GM18907 (cell line): Measurements from ENCODE around the gene NCAM2.

Source experiments
- ATAC-seq: cut with Tn5 transposase; IDR thresholded peaks from one replicate; pipeline ENCODE4 v1.9.1; 2021; ENCODE audit warnings: mild to moderate bottlenecking, moderate library complexity; ENCODE audit not compliant: unreplicated experiment

NCAM2 gene

DNA sequence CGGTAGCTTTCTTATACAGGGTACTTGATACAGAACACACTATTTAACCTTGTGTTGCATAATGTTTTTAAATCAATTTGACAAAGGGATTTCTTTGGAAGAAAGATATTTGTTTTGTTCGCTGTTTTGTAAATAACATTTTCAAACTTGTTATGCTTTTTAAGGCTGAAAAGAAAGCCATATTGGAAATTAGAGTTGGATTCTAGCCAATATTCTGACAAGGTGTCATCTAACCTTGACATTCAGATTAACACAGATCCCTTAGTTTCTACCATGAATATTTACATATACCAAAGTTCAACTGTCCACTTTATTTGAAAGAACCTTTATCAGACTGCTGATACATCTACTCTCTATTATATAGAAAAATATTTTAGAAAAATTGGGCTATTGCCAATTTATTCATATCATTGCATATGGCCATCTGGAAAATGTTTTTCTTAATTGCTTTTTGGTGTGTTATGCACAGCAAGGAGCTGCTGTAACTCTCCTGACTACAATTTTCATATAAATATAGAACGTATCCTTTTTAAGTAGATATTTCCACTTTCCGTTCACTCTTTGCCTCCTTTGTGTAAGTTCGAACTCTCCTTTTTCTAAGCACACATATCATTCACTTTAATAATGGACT lies 206.3 kb downstream of the NCAM2 start:
- ATAC-seq = no peak

DNA sequence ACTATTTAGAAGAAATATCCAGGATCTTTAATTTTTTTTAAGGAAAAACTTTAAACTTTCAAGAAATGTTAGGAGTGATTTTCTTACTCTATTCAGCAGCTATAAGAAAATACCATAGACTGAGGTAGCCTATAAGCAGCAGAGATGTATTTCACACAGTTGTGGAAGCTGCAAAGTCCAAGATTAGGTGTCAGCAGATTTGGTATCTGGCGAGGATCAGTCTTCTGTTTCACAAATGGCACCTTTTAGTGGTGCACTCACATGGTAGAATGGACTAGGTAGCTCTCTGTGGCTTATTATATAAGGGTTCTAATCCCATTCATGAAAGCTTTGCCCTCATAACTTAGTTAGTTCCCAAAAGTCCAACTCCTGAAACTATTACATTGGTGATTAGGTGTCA lies 207.4 kb downstream of the NCAM2 start:
- ATAC-seq = no peak

DNA sequence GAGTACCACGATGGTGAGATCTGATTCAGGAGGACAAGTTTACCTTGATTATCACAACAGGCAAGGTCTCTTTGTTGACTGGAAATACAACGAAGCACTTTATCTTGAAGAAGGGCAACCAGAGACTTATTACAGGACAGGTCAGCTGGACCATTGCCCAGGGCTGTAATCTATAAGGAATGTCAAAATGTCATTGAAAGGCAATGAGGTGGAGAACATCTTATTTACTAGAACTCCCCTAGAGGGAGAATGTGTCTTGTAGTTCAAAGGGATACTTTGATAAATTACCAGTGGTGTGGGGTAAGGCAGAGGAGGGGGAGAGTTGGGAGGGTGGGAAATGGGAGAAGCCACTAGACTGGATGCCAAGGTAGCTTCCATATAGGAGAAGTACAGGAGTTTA lies 212.3 kb downstream of the NCAM2 start:
- no peak for ATAC-seq

DNA sequence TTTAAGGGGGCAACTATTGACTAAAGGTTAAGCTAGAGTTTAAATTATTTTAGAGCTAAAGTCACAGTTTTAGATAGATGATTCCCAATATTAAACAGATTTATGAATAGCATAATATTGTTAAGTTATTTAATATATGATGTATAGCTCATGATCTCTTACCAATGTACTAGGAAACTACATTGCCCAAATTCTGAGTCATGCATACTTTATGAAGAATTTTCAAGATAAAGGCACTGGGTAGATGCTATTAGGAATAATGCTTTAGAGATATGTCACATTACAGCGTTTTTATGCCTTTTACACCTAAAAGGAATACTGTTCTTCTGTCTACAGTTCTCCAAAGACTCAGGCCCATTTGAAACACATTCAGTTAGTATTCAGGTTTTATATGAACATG lies 215.1 kb downstream of the NCAM2 start:
- no peak for ATAC-seq

DNA sequence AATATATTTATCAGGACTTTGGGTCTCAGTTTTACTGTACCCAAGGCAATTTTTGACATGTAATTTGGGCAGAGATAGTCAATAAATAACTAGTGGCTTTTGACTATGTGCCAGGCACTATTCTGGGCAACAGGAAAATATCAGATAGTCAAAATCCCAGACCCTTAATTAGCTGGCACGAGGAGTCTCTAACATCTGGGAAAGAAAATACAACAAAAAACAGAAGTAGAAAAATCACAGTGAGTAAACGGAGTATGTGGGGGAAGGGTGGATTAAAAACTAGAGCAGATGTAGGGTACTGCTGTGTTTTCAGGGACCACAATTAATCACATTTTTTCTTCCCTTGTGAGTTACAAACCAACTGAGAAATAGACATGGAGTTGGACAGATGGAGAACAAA lies 217.8 kb downstream of the NCAM2 start:
- no peak for ATAC-seq

DNA sequence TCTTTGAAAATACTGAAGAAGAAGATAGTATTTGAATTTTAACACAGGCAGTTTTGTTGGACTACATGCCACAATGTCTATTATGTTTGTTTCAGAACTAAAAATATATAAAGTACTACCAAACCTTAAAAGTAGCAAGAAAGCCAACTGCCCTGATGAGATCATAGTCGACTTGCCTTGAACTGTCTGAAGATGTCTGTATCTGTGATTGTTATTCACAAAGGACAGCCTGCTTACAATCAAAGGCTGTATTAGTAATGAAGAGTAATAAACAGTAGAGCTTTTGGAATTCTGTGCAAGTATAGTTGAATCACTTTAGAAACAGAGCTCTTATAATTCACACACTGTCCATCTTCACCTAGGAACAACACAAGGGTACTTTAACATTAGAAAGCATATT lies 228.3 kb downstream of the NCAM2 start:
- ATAC-seq = no peak

DNA sequence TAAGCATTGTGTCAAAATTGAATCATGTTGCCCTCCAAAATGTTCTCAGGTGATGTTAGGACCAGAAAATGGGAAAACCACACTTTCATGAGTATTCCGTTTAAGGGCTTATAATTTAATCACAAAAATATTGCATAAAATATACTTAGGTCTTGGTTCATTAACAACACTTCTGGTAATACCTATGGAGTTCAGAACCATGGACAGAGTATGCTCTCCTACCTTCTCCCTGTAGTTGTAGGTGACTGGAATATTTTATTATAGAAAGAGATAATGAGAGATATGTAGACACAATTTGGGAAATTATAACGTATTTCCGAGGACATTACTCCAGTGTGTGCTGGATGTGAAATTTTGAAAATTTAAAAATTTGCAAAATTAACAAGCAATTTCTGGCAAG lies 232.5 kb downstream of the NCAM2 start:
- ATAC-seq = no peak

DNA sequence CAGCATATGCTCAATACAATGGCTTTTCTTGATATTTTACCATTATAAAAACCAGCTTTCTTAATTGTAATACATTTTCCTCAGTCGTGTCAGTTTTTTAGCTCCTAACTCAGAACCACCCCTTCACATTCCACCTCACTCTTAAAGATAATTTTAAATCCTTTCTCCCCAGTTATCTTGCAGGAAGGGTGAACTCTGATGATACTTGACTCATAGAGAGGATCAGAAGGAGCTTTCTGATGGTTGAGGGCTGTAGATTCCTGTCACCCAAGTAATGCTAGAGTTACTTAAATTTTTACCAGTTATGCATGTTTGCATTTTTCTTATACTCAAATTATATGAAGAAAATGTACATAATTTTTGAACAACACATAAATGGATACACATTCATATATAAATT lies 233.7 kb downstream of the NCAM2 start:
- ATAC-seq = no peak

DNA sequence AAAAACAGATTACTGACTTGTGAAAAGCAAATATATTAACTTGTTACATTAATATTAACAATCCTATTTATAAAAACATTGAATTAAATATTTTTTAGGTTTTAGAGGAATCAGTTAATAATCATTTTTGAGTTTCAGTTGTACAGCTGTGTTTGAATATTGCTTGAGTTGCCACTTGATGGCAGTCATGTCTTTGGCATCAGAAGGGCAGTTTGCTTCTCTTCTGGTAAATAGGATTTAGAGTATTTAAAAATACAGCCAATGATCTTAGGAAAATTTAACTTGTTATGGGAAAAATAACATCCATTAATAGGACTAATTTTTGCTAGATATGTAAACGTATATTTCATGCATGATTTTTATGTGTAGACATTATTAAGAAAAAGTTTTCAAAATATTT lies 234.1 kb downstream of the NCAM2 start:
- no peak for ATAC-seq

DNA sequence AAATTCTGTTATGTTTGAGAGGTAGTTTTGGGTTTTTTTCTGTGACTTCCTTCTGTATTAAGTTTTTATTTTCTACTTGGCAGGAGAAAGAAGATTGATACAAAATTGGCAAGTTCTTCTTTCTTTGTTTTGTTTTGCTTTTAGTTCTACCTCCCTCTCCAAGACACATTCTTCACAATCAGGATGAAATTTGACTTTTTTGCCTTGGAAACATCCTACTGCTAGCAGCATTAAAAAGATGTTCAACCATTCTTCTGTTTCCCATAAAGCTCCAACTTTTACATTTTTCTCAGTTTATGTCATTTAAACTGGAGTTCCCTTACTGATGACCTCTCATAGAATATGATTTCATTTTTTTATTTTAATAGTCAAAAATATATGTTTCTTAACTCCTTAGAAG lies 234.8 kb downstream of the NCAM2 start:
- ATAC-seq = no peak

DNA sequence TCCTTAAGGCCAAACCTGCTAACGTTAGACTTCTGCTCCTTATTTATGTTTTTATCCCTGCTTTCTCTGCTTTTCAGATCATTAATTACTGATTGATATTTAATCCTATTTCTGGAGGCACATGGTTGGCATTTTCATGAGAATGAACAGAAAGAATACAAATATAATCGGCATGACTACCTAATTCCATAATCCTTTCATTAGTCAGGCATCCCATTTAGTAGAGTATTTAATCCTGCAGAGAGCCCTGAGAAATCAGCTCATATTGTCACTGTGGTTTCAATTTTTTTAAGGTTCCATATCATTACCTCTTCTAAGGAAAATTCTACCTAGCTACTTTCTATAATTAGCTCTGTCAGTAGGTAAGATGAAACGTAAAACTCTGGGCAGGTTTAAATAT lies 238.8 kb downstream of the NCAM2 start:
- ATAC-seq = no peak

DNA sequence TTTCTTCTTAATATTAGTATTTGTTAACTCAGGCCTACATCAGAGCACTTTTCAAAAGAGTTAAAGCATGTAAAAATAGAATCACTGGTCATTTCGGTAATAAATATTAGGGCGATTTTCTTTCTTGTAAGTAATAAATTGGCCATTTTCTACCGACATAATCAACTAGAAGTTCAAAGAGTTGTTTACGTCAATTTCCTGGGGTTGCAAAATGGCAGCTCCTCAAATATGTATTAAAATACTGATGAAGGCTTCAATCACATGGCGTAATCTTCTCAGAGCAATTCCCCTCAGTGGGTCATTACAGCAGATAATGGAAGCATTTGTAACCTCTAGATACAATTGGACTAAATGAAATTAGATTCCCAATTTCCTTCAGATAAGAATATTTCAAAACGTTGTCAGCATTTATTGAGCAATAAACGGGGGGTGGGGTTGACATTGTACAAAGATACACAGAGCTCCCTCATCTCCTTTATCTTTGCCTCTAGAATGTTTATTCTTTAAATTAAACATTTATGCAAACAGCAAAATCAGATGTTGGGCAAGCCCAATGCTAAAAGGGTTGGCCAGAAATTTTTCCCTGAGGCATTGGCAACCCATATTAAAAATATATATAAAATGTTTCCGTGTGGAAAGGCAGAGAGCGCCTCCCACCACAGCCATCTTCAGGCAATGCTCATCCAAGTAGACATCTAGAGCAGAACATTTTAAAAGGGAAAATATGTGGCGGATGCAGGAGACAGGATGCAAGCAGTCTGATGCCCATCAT lies 240.6 kb downstream of the NCAM2 start:
- no peak for ATAC-seq

DNA sequence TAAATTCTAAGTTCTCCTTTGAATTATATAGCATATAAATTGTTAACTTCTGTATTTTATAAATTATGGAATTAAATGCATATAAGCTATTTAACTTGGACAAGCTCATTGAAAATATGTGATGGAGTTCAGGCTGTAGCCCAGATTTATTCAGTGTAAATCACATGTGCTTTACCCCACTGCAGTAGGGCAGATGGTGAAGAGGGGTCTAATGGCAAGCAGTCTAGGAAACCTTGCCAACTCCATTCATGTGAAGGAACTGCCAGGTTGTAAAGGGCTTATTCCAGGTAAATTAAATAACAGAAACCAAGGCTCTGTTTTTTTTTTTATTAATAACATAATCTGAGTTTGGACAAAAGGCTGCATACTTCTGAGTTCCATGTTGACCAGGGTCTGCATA lies 243.2 kb downstream of the NCAM2 start:
- ATAC-seq = no peak

DNA sequence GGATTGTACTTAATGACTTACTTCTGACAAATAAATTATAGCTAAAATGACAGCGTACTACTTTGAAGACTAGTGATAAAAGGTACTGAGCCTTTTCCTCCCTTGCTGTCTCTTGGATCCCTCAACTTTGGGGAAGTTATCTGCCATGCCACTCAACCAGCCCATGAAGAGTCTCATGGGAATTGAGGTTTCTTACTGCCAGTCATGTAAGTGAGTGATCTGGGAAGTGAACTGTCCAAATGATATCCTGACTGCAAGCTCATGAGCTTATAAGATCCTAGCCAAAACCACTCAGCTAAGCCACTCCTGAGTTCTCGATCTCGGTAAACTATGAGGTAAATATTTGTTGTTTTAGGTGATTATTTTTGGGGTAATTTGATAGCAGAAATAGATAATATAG lies 247.8 kb downstream of the NCAM2 start:
- no peak for ATAC-seq

DNA sequence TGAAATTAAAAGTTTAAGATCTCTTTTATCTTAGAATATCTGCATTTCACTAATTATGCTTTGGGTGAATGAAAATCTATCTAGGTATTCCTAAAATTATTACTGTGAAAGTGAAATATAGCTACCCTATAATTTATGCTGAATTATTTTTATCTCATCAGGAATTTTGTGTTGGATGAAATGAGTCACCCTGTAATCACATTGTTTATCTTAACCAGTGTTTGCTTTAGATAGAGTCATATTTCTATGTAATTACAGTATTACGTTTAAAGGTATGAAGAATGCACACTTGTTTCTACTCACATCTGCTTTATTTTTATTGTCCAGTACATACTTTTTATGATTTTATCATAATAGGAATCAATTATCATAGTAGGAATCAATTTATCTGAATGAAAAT lies 249.2 kb downstream of the NCAM2 start:
- ATAC-seq = no peak

DNA sequence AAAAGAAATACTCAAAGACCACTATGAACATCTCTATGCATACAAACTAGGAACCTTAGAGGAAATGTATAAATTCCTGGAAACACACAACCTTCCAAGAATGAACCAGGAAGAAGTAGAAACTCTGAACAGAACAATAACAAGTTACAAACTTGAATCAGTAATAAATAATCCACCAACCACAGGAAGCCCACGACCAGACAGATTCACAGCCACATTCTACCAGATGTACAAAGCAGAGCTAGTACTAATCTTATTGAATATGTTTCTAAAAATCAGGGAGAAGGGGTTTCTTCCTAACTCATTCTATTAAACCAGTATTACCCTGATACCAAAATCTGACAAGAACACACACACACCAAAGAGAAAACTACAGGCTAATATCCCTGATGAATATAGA lies 263.8 kb downstream of the NCAM2 start:
- no peak for ATAC-seq

DNA sequence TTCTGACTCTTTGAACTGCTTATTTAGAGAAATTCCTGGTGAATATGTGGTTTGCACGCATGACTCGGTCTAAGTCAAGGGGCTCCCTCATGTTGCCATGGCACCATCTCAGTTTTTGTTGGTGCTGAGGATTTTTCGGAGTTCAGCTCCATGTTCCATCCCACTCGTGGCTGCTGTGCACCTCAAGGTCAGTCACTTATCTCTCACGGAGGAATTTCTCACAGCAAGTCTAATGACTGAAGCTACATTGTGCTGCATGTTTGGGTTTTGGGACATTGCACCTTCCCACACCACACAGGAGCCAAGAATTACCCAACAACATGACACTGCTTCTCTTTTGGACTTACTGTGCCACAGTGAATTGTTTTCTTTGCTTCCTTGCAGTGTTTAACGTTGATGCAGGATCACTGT lies 269.9 kb downstream of the NCAM2 start:
- no peak for ATAC-seq

DNA sequence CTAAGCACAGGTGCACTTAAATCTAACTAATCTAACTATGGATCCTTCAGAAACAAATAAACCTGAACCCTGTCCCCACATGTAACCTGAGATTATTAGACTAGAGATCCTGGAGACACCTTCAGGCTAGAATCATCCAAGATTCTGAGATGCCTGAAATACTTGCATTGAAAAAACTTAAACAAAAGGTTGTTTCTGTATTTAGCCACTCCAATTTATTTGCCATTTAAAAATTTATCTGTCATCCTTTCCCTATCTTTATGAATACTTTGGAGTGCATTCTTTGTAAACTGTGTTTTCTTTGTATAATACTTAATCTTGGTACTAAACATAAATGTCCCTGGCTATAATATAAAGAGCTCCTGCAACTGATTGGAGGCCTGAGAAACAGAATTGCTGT lies 270.7 kb downstream of the NCAM2 start:
- ATAC-seq = no peak

DNA sequence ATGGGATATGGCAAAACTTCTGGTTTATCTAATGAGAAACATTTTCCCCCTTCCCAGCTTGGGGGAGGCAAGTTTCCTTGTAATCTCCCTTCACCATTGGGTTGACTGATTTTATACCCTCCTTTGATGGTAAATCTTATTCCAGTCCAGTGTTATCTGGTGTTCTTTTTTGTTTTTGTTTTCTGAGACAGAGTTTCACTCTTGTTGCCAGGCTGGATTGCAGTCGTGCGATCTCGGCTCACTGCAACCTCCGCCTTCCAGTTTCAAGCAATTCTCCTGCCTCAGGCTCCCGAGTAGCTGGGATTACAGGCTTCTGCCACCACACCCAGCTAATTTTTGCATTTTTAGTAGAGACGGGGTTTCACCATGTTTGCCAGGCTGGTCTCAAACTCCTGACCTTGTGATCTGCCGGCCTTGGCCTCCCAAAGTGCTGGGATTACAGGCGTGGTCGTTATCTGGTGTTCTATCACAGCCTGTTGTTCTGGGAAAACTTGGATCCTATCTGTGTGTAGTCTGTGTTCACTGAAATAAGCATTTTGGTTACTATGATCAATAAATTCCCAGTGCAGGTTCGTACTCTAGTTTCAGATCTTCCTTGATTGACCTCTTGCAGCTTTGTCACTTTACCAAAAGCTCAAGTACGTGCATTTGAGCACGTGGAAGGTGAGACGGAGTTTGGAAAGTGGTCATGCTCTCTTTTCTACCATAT lies 281.1 kb downstream of the NCAM2 start:
- no peak for ATAC-seq

DNA sequence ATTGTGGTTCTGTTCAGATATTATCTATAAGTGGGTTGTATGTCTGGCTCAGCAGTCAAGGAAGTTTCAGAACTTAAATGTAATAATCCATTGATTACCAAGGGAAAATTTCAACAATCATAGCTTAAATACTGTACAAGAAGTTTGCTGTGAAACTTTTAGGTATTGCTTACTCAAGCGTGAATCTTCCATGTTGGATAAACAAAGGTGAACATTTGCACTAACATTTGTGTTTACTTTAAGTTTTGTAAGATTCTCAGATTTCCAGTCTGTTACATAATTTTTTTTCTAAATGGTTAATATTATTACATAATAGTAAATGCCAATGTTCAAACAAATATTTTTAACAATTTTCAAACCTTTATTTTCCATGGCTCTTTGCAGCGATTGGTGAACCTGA lies 285.6 kb downstream of the NCAM2 start:
- ATAC-seq = no peak

DNA sequence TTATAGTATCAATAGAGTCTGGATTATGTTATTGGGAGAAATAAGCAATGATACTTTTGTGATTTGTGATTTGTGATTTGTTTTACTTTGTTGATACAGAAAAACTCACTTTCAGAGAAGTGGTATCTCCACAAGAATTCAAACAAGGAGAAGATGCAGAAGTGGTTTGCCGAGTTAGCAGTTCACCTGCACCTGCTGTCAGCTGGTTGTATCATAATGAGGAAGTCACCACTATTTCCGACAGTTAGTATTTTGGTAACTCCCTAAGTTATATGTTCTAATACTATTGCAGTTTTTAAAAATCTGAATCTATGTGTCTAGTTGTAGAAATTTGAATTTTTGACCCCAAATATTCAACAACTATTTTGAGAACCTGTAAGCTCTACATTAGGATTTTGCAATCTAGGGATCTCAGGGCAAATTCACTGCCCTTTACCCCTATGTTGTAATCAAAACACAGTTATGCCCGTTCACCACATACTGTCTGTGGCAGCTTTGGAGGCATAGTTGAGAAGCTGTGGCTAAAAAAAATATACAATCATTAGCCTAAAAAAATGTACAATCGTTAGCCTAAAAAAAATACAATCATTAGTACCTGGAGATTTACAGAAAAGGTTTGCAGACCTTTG lies 288.1 kb downstream of the NCAM2 start:
- no peak for ATAC-seq

DNA sequence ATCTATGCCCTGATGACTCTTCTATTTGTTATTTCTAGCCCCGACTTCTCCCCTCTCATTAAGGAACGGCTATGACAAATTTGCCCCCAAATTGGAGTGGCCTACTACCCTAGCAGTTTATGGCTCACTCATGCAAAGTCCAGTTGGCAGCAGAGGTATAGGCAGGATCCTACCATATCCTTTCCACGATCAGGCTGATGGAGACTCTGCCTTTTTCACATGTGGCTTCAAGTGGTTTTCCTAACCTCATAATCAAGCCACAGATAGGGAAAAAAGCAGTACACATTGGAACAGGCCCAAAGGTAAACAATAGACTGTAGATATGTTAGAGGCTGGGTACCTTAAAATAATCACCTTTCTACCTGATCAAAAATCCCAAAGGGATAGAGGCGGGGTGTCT lies 292.5 kb downstream of the NCAM2 start:
- ATAC-seq = no peak
